ENCODE data around the gene RNF166. TPM values are rescaled to one million over a fixed set of nuclear protein-coding genes. Genes with fewer than 3 reads are reported as not detected.

RNF166 gene
- total and polyA plus RNA-seq, 4 donors = 6.5 to 9.1 (median 7.6) TPM

DNA sequence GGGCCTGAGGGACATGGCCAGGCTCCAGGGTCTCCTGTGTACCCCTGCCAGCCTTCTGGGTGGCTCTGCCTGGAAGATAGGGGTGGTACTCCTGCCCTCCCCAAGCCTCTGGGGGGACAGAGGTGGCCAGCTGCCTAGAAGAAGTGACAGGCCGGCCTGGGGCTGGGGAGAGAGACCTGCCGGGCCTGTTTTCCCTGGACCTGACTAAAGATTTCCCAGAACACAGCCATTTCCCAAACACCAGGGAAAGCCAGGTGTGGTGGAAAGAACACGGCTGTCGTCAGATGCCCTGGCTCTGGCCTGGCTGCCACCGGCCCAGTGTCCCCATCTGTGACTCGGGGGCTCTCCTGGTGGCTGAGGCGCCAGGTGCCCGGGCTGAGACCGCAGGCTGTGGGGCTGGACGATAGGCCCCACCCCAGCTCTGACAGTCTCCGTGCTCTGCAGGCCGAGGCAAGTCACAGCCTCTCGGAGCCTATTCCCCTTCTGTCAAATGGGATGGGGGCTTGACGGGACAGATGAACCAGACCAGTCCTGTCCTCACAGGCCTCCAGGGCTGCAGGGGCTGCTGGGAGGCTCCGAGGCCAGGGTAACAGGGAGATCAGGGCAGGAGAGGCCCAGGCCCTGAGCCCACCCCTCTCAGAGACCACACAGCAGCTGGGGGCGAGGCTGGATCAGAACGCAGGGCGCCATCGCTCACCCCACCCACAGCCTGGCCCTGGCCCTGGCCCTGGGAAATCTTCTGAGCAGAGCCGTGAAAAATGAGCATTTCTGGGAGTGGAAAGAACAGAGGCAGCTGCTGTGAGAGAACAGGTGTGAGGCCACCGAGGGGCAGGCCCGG is 33.1 kb upstream of the RNF166 start:
- peaks cover 0 to 13% (median 6%) of the 10 kb centered on the region in 4 donors for H3K4me1 ChIP-seq (ENCODE audit: control insufficient read depth in 4 of 4, insufficient read depth in 4 of 4, low read length in 3 of 4)
- TF ChIP-seq GABPA (IDR thresholded peaks at IDR 0.05 in 1 of 2, conservative IDR thresholded peaks at IDR 0.05 in 1 of 2) = no peak
- no peak for TF ChIP-seq RXRA (IDR thresholded peaks at IDR 0.05)
- no peak for TF ChIP-seq NR2F2 (IDR thresholded peaks at IDR 0.05)
- TF ChIP-seq FOXA1 (IDR thresholded peaks at IDR 0.05) = no peak
- TF ChIP-seq HNF4G (IDR thresholded peaks at IDR 0.05) = no peak
- no peak for TF ChIP-seq FOXA2 (IDR thresholded peaks at IDR 0.05)
- TF ChIP-seq RAD21 (IDR thresholded peaks at IDR 0.05) = no peak
- TF ChIP-seq, protein P1, sequence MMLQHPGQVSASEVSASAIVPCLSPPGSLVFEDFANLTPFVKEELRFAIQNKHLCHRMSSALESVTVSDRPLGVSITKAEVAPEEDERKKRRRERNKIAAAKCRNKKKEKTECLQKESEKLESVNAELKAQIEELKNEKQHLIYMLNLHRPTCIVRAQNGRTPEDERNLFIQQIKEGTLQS (IDR thresholded peaks at IDR 0.05) = no peak
- TF ChIP-seq JUND (IDR thresholded peaks at IDR 0.05) = no peak
- TF ChIP-seq, protein P2, sequence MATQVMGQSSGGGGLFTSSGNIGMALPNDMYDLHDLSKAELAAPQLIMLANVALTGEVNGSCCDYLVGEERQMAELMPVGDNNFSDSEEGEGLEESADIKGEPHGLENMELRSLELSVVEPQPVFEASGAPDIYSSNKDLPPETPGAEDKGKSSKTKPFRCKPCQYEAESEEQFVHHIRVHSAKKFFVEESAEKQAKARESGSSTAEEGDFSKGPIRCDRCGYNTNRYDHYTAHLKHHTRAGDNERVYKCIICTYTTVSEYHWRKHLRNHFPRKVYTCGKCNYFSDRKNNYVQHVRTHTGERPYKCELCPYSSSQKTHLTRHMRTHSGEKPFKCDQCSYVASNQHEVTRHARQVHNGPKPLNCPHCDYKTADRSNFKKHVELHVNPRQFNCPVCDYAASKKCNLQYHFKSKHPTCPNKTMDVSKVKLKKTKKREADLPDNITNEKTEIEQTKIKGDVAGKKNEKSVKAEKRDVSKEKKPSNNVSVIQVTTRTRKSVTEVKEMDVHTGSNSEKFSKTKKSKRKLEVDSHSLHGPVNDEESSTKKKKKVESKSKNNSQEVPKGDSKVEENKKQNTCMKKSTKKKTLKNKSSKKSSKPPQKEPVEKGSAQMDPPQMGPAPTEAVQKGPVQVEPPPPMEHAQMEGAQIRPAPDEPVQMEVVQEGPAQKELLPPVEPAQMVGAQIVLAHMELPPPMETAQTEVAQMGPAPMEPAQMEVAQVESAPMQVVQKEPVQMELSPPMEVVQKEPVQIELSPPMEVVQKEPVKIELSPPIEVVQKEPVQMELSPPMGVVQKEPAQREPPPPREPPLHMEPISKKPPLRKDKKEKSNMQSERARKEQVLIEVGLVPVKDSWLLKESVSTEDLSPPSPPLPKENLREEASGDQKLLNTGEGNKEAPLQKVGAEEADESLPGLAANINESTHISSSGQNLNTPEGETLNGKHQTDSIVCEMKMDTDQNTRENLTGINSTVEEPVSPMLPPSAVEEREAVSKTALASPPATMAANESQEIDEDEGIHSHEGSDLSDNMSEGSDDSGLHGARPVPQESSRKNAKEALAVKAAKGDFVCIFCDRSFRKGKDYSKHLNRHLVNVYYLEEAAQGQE (IDR thresholded peaks at IDR 0.05) = no peak
- no peak overlapping the region for H3K9ac ChIP-seq (ENCODE audit: low read depth in 1 of 2, low read length in 2 of 2)
- peaks cover 3 to 32% (median 15%) of the 10 kb centered on the region in 4 donors for H3K36me3 ChIP-seq (ENCODE audit: control insufficient read depth in 4 of 4, insufficient read depth in 3 of 4, low read depth in 1 of 4, low read length in 3 of 4)
- WGBS = 92% methylated on average over 22 of the region's 22 CpGs
- no peaks in the 10 kb centered on the region for H3K9me3 ChIP-seq (ENCODE audit: control insufficient read depth in 4 of 4, low read length in 3 of 4)
- no peaks in the 10 kb centered on the region for H3K27me3 ChIP-seq (ENCODE audit: control insufficient read depth in 4 of 4, insufficient read depth in 4 of 4, low read length in 3 of 4)
- no peak for DNase-seq (ENCODE audit: low spot score)
- H3K27ac ChIP-seq (ENCODE audit: low read depth in 1 of 2, low read length in 2 of 2) = no peak overlapping the region
- no peak overlapping the region for H3K4me3 ChIP-seq (ENCODE audit: low read depth in 1 of 3, low read length in 3 of 3)

DNA sequence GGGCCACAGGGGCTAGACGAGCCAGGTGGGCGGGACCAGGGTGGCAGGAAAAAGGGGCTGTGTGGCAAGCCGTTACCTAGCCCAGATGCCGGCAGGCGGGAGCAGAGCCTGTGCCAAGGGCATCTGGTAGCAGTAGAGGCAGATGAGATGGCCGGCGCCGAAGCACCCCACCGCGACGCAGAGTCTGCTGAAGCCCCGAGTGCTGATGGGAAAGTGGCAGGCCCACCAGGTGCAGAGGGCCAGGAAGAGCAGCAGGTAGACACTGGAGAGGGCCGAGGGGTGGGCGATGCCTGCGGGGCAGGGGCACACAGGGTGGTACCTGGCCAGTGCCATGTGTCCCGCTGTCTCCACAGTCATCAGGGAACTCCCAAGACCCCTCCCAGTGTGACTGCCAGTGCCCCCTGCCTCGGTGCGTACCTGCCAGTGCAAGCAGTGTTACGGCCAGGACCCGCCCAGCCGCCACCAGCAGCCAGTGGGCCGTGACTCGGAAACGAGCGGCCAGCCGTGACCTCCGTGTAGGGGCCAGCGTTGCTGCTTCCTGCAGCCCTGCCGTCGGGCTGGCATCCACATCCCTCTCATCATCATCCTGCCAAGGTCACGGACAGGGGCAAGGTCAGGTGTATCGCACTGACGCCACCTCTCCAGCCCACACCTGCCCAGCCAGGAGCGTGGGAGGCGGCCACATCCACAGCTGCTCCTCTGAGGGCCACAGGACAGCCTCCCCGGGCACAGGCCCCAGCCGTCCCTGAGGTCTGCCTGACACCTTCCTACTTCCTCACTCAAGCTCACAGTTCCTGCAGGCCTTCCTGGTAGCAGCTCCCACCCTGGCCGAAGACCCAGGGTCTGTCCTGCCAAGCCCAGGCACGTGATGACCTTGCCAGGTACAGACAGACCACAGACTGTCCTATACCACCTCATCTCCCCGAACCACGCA is 32.2 kb upstream of the RNF166 start:
- Histone ChIP-seq H3K9ac (ENCODE audit: low read depth in 1 of 2, low read length in 2 of 2) (no peak overlapping the region), H3K4me1 (ENCODE audit: control insufficient read depth in 4 of 4, insufficient read depth in 4 of 4, low read length in 3 of 4) (peaks cover 0 to 3% (median 1%) of the 10 kb centered on the region in 4 donors), H3K9me3 (ENCODE audit: control insufficient read depth in 4 of 4, low read length in 3 of 4) (no peaks in the 10 kb centered on the region), H3K27me3 (ENCODE audit: control insufficient read depth in 4 of 4, insufficient read depth in 4 of 4, low read length in 3 of 4) (no peaks in the 10 kb centered on the region), H3K27ac (ENCODE audit: low read depth in 1 of 2, low read length in 2 of 2) (no peak overlapping the region), H3K4me3 (ENCODE audit: low read depth in 1 of 3, low read length in 3 of 3) (no peak overlapping the region), H3K36me3 (ENCODE audit: control insufficient read depth in 4 of 4, insufficient read depth in 3 of 4, low read depth in 1 of 4, low read length in 3 of 4) (peaks cover 4 to 41% (median 17%) of the 10 kb centered on the region in 4 donors)
- no peak for DNase-seq (ENCODE audit: low spot score)
- TF ChIP-seq JUND (IDR thresholded peaks at IDR 0.05) = no peak
- TF ChIP-seq RXRA (IDR thresholded peaks at IDR 0.05) = no peak
- TF ChIP-seq, protein P2 (IDR thresholded peaks at IDR 0.05) = no peak
- TF ChIP-seq TAF1 (conservative IDR thresholded peaks at IDR 0.05) = no peak
- 84% methylated on average over 41 of the region's 41 CpGs for WGBS
